SK-N-SH treated with all-trans-retinoic acid at 6 μM for 48 hours (cell line): Measurements from ENCODE around the gene SDK1.

Experiments used
- ATAC-seq: fragments of 200-7000 bp; cut with Tn5 transposase; 3 replicates; pipeline ENCODE4 v1.9.1; 2020; ENCODE audit warnings: mild to moderate bottlenecking, moderate library complexity
- ARNTL ChIP-seq: fragments of 450-650 bp; formaldehyde crosslinking; IDR thresholded peaks from 2 replicates; pipeline ENCODE4 v1.5.0; 2020; ENCODE audit warnings: low read depth, mild to moderate bottlenecking, moderate library complexity, borderline replicate concordance
- BACH2 ChIP-seq: fragments of 250-450 bp; sonication (Bioruptor Pico); IDR thresholded peaks from 2 replicates; pipeline ENCODE4 v1.9.0; 2021; ENCODE audit warnings: mild to moderate bottlenecking, borderline replicate concordance
- CREB5 ChIP-seq: fragments of 250-450 bp; sonication (Bioruptor Pico); IDR thresholded peaks from 2 replicates; pipeline ENCODE4 v1.5.1; 2020; ENCODE audit warnings: low read depth, mild to moderate bottlenecking, moderate library complexity
- CSDC2 ChIP-seq: fragments of 250-450 bp; sonication (Bioruptor Pico); IDR thresholded peaks from 2 replicates; pipeline ENCODE4 v1.5.0; 2020; ENCODE audit warnings: mild to moderate bottlenecking, moderate library complexity
- ESRRG ChIP-seq: fragments of 250-450 bp; sonication (Bioruptor Pico); IDR thresholded peaks from 2 replicates; pipeline ENCODE4 v1.6.1; 2021; ENCODE audit warnings: mild to moderate bottlenecking
- ISL1 ChIP-seq: fragments of 250-450 bp; sonication (Bioruptor Pico); IDR thresholded peaks from 2 replicates; pipeline ENCODE4 v2.1.2; 2022; ENCODE audit warnings: mild to moderate bottlenecking, moderate library complexity
- OSR1 ChIP-seq: fragments of 250-450 bp; sonication (Bioruptor Pico); IDR thresholded peaks from 2 replicates; pipeline ENCODE4 v1.8.0; 2022; ENCODE audit warnings: moderate library complexity, mild to moderate bottlenecking, inconsistent platforms
- PATZ1 ChIP-seq: fragments of 250-450 bp; sonication (Bioruptor Pico); IDR thresholded peaks from 2 replicates; pipeline ENCODE4 v1.8.0; 2020; ENCODE audit warnings: mild to moderate bottlenecking, moderate library complexity, borderline replicate concordance
- PPARA ChIP-seq: fragments of 250-450 bp; sonication (Bioruptor Pico); IDR thresholded peaks from 2 replicates; pipeline ENCODE4 v1.5.0; 2020; ENCODE audit warnings: mild to moderate bottlenecking, borderline replicate concordance
- RARB ChIP-seq: fragments of 250-450 bp; sonication (Bioruptor Pico); IDR thresholded peaks from 2 replicates; pipeline ENCODE4 v1.8.0; 2021; ENCODE audit warnings: mild to moderate bottlenecking, moderate library complexity
- SNAI2 ChIP-seq: fragments of 250-450 bp; sonication (Bioruptor Pico); IDR thresholded peaks from 2 replicates; pipeline ENCODE4 v1.5.0; 2020; ENCODE audit warnings: mild to moderate bottlenecking, moderate library complexity
- TCF4 ChIP-seq: fragments of 250-450 bp; sonication (Bioruptor Pico); IDR thresholded peaks from 2 replicates; pipeline ENCODE4 v1.8.0; 2021; ENCODE audit warnings: mild to moderate bottlenecking, moderate library complexity, borderline replicate concordance
- TOX ChIP-seq: fragments of 250-450 bp; sonication (Bioruptor Pico); IDR thresholded peaks from 2 replicates; pipeline ENCODE4 v1.8.0; 2021; ENCODE audit warnings: mild to moderate bottlenecking, moderate library complexity, borderline replicate concordance
- ZC3H10 ChIP-seq: fragments of 250-450 bp; sonication (Bioruptor Pico); IDR thresholded peaks from 2 replicates; pipeline ENCODE4 v1.5.1; 2021; ENCODE audit warnings: mild to moderate bottlenecking, moderate library complexity
- ZFP3 ChIP-seq: fragments of 250-450 bp; sonication (Bioruptor Pico); IDR thresholded peaks from 2 replicates; pipeline ENCODE4 v1.5.0; 2020; ENCODE audit warnings: mild to moderate bottlenecking, moderate library complexity
- ZNF8 ChIP-seq: fragments of 450-650 bp; formaldehyde crosslinking; IDR thresholded peaks from 2 replicates; pipeline ENCODE4 v1.5.0; 2020; ENCODE audit warnings: mild to moderate bottlenecking, moderate library complexity
- TF ChIP-seq, protein P1 (sequence below): fragments of 250-450 bp; sonication (Bioruptor Pico); IDR thresholded peaks from 2 replicates; pipeline ENCODE4 v1.5.1; 2021; ENCODE audit warnings: mild to moderate bottlenecking, moderate library complexity
- TF ChIP-seq, protein P2 (sequence below): fragments of 250-450 bp; sonication (Bioruptor Pico); IDR thresholded peaks from 2 replicates; pipeline ENCODE4 v1.8.0; 2021; ENCODE audit warnings: low read depth, mild to moderate bottlenecking, moderate library complexity, borderline replicate concordance
- TF ChIP-seq, protein P3 (sequence below): fragments of 250-450 bp; sonication (Bioruptor Pico); IDR thresholded peaks from 2 replicates; pipeline ENCODE4 v1.5.0; 2020; ENCODE audit warnings: mild to moderate bottlenecking, moderate library complexity

Gene SDK1

GRCh38 chr7:3486841-3487240 lies 185.8 kb downstream of the SDK1 start:
- TF ChIP-seq, protein P1, sequence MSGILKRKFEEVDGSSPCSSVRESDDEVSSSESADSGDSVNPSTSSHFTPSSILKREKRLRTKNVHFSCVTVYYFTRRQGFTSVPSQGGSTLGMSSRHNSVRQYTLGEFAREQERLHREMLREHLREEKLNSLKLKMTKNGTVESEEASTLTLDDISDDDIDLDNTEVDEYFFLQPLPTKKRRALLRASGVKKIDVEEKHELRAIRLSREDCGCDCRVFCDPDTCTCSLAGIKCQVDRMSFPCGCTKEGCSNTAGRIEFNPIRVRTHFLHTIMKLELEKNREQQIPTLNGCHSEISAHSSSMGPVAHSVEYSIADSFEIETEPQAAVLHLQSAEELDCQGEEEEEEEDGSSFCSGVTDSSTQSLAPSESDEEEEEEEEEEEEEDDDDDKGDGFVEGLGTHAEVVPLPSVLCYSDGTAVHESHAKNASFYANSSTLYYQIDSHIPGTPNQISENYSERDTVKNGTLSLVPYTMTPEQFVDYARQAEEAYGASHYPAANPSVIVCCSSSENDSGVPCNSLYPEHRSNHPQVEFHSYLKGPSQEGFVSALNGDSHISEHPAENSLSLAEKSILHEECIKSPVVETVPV (CRISPR knock-in tag) = no peak
- no peak for TF ChIP-seq ZC3H10 (CRISPR knock-in tag)
- no peak for TF ChIP-seq RARB (CRISPR knock-in tag)
- TF ChIP-seq ZNF8 = no peak
- no peak for TF ChIP-seq ISL1
- no peak for TF ChIP-seq PATZ1 (CRISPR knock-in tag)
- ATAC-seq = no peak

DNA sequence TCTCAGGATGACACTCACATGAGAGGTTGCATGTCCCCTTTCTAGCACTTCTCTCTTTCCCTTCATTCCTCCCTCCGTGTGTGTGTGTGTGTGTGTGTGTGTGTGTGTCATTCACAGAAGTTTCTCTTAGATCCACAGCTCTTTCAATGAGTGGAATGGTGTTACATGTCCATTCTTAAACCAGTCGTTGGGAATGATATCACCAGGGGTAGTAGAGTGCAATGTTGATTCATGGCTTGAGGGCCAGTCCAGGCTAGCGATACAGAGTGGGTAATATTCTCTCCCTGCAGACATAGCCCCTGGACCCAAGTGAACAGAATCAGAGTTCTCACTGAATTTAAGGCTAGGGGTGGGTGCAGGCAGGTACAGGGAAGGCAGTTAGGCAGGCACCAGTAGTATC lies 187.8 kb downstream of the SDK1 start:
- no peak for TF ChIP-seq ZNF8
- TF ChIP-seq ZC3H10 (CRISPR knock-in tag) = no peak
- TF ChIP-seq RARB (CRISPR knock-in tag) = no peak
- TF ChIP-seq, protein P2, sequence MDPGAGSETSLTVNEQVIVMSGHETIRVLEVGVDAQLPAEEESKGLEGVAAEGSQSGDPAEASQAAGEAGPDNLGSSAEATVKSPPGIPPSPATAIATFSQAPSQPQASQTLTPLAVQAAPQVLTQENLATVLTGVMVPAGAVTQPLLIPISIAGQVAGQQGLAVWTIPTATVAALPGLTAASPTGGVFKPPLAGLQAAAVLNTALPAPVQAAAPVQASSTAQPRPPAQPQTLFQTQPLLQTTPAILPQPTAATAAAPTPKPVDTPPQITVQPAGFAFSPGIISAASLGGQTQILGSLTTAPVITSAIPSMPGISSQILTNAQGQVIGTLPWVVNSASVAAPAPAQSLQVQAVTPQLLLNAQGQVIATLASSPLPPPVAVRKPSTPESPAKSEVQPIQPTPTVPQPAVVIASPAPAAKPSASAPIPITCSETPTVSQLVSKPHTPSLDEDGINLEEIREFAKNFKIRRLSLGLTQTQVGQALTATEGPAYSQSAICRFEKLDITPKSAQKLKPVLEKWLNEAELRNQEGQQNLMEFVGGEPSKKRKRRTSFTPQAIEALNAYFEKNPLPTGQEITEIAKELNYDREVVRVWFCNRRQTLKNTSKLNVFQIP (CRISPR knock-in tag) = no peak
- no peak for TF ChIP-seq SNAI2 (CRISPR knock-in tag)
- TF ChIP-seq ZFP3 (CRISPR knock-in tag) = no peak
- no peak for TF ChIP-seq PATZ1 (CRISPR knock-in tag)
- no peak for TF ChIP-seq PPARA
- no peak for TF ChIP-seq CREB5 (CRISPR knock-in tag)
- no peak for TF ChIP-seq ESRRG (CRISPR knock-in tag)
- no peak for TF ChIP-seq TOX (CRISPR knock-in tag)
- no peak for TF ChIP-seq BACH2 (CRISPR knock-in tag)
- TF ChIP-seq, protein P1 (CRISPR knock-in tag) = no peak
- TF ChIP-seq OSR1 (CRISPR knock-in tag) = no peak
- no peak for TF ChIP-seq TCF4 (CRISPR knock-in tag)
- TF ChIP-seq ISL1 = no peak
- TF ChIP-seq, protein P3, sequence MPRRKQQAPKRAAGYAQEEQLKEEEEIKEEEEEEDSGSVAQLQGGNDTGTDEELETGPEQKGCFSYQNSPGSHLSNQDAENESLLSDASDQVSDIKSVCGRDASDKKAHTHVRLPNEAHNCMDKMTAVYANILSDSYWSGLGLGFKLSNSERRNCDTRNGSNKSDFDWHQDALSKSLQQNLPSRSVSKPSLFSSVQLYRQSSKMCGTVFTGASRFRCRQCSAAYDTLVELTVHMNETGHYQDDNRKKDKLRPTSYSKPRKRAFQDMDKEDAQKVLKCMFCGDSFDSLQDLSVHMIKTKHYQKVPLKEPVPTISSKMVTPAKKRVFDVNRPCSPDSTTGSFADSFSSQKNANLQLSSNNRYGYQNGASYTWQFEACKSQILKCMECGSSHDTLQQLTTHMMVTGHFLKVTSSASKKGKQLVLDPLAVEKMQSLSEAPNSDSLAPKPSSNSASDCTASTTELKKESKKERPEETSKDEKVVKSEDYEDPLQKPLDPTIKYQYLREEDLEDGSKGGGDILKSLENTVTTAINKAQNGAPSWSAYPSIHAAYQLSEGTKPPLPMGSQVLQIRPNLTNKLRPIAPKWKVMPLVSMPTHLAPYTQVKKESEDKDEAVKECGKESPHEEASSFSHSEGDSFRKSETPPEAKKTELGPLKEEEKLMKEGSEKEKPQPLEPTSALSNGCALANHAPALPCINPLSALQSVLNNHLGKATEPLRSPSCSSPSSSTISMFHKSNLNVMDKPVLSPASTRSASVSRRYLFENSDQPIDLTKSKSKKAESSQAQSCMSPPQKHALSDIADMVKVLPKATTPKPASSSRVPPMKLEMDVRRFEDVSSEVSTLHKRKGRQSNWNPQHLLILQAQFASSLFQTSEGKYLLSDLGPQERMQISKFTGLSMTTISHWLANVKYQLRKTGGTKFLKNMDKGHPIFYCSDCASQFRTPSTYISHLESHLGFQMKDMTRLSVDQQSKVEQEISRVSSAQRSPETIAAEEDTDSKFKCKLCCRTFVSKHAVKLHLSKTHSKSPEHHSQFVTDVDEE (CRISPR knock-in tag) = no peak
- TF ChIP-seq ARNTL (CRISPR knock-in tag) = no peak
- no peak for TF ChIP-seq CSDC2 (CRISPR knock-in tag)
- TF ChIP-seq, all 23 proteins: peak for 0
- ATAC-seq = no peak
